ENCODE data around the gene BMAL1.
"Not testable (repeated sequence)": the region's sequence is repeated elsewhere in the genome, so short reads cannot be mapped to it uniquely, and the experiment has no call there.

BMAL1 gene

DNA sequence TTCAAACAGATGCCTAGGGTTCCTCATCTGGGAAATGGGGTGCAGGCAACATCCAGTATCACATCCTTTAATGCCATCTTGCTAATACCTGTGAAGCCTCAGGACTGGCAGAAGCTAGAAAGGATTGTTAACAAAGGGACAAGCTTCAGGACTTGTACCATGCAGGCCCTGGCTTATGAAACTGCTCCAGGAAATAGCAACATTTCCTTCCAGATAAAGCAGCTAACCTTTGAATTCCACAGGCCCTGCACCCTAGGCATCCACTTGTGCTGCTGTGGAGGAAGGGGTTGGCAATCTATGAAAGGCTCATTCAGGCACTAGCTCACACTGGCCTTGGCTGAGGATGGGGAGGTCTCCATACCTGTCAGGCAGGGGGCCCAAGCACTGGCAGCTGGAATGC, 98.2 kb downstream of the BMAL1 start:
- no peak for DNase-seq (ENCODE audit: low spot score)

DNA sequence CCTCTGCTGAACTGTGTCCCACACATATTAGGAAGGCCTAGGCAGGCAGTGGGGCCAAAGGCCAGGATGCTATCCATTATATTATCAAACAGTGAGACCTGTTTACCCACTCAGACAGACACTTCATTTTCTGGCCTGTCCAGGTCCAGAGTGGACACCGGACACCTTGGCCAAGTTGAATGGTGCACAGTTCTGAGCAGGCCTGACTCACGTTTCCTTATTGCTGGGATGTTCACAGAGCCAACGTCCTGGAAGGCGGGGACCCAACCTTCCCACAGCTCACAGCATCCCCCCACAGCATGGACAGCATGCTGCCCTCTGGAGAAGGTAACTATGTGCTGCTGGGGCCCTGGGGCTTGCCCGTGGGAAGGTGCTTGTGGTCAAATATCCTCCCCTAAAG, 98.8 kb downstream of the BMAL1 start:
- DNase-seq (ENCODE audit: low spot score): no peak

DNA sequence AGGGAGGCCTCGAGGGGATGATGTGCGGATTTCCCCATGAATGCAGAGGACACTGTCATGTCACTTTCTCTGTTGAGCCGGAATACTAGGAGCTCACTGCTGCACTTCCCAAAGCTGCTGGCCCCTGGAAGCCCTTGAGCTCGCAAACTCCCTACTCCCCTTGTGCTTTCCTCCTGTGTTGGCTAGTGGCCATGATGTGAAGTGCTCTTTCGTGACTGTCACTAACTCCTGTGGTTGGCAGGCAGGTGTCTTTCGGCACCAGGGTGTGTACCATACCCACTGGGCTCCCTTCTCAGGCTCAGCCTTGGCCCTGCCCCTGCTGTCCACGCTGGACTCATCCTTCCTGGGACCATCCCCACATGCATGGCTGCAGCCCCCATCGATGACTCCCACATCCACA, 99.2 kb downstream of the BMAL1 start:
- no peak for DNase-seq (ENCODE audit: low spot score)

DNA sequence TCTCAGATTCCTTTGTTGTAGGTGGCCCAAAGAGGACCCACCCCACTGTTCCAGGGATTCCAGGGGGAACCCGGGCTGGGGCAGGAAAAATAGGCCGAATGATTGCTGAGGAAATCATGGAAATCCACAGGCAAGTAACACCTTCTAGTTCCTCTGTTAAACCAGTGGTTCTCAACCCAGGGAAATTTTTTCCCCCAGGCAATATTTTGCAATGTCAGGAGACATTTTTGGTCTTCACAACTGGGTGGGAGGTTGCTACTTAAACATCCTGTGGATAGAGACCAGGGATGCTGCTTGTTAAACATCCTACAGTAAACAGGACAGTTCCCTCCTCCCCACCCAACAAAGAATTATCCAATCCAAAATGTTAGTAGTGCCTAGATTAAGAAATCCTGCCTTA, 100.7 kb downstream of the BMAL1 start:
- DNase-seq (ENCODE audit: low spot score): no peak

DNA sequence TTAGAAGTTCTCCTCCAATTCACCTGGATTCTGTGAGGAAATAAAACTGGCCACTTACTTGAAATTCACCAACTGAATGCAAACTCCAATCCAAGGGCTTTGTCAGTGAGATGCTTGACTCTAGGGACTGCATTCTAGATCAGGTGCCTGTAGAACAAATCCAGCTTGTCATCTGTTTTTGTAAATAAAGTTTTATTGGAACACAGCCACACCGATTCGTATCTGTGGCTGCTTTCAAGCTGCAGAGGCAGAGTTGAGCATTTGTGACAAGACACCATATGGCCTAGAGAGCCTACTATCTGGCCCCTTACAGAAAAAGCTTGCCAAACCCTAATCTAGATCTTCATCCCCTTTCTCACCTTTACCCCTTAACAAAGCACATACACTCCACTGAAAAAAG, 103.1 kb downstream of the BMAL1 start:
- DNase-seq (ENCODE audit: low spot score): no peak

DNA sequence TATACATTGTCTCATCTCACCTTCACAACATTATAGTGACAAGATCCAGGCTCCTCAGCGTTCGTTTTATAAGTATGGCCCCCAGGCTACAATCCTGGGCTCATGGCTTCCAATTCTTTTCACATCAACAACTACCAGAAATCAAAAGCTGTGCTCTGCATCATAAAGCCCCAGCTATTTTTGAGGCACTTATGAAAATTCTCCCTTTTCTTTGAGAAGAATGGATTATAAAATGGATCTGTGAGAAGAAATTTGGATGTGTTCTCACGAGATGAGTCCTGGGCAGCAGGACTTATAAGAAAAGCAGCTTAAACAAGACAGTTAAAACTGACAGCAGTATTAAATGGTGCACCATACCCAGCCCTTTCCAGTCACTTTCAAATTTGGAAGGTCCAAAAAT, 105.2 kb downstream of the BMAL1 start:
- no peak for DNase-seq (ENCODE audit: low spot score)

DNA sequence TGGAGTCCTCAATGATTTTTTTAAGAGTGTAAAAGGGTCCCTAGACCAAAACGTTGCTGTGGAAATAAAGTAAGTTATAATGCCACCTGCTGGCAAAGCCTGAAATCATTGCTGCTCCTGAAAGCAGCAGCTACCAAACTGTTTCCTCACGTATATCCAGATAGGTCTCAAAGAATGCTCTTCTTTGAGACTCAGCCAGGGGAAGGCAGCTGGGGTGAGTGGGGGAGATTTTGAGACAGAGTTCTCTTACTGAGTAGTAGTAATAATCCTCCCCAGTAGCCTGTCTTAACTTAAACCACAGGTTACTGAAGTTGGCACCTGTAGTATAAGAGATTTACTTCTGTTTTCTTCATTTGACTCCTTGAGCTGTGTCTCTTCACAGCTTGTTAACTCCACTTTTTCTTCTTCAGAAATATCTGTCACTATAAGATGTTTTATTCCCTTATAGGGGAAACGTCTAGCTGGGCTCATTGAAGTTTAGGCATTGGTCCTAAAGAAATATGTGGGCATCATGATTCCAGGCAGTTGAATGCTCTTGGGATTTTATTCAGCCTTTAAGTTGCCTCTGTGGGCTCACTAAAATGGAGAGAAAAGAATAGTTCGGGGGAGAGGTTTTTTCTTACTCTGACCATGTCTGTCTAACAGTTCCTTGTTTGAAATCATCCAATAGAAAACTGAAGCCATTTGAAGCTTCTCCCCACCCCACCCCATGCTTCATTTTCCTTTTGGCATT, 107.5 kb downstream of the BMAL1 start:
- DNase-seq (ENCODE audit: low spot score): peak; percentile 43

DNA sequence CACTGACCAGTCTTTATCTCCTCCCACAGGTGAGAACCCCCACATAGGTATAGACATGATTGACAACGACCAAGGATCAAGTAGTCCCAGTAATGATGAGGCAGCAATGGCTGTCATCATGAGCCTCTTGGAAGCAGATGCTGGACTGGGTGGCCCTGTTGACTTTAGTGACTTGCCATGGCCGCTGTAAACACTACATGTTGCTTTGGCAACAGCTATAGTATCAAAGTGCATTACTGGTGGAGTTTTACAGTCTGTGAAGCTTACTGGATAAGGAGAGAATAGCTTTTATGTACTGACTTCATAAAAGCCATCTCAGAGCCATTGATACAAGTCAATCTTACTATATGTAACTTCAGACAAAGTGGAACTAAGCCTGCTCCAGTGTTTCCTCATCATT, 109.0 kb downstream of the BMAL1 start:
- DNase-seq (ENCODE audit: low spot score): no peak

DNA sequence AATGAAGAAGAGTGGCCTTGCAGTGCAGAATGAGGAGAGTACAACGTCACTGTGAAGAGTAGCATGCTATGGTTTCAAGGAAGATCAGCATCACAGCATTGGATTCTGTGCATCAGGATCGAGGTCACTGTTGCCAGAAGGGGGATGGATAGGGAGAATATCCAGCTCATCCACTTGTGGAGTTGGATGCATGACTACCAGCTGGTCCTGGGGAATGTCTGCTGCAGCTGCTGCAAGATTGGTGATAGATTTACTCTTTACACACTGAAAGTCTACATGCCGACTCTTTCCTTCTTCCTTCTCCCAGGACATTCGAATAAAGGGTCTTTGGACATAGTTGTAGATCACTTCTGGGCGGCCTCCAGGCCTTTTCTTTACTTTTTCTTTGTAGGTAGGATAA, 111.2 kb downstream of the BMAL1 start:
- no peak for DNase-seq (ENCODE audit: low spot score)

DNA sequence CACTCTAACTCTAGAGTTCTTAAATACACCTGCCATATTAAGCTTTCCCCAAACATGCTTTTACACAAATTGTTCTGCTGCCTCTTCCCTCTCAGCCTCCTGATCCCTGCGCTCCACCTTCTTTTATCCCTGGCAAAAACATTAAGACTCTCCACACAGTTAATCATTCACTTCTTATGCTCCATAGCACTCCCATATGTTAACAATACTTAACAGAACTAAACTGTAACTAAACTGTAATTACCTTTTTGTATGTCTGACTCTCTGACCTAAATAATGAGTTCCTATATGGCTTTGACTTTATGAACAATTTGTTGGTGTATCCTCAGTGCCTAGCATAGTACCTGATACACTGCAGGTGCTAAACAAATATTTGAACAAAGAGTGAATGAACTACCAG, 113.6 kb downstream of the BMAL1 start:
- DNase-seq (ENCODE audit: low spot score): no peak

DNA sequence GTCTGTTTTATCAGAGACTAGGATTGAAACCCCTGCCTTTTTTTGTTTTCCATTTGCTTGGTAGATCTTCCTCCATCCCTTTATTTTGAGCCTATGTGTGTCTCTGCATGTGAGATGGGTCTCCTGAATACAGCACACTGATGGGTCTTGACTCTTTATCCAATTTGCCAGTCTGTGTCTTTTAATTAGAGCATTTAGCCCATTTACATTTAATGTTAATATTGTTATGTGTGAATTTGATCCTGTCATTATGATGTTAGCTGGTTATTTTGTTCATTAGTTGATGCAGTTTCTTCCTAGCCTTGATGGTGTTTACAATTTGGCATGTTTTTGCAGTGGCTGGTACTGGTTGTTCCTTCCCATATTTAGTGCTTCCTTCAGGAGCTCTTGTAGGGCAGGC, 120.7 kb downstream of the BMAL1 start:
- DNase-seq (ENCODE audit: low spot score): not testable (repeated sequence)

DNA sequence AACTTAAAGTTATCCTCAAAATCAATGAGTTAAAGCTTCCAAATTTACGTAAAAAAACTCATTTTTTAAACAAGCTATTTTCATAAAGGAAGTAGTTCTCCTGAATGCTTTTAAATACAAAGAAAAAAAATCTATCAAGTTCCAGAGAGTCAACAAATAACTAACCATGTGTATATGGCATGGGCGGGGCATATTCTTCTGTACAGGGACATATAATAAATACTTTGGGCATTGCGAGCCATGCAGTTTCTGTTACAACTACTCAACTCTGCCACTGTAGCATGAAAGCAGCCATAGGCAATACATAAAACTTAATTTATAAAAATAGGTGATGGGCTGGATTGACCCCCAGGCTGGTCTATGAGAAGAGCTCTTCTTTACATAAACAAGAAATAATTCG, 127.6 kb downstream of the BMAL1 start:
- no peak for DNase-seq (ENCODE audit: low spot score)

DNA sequence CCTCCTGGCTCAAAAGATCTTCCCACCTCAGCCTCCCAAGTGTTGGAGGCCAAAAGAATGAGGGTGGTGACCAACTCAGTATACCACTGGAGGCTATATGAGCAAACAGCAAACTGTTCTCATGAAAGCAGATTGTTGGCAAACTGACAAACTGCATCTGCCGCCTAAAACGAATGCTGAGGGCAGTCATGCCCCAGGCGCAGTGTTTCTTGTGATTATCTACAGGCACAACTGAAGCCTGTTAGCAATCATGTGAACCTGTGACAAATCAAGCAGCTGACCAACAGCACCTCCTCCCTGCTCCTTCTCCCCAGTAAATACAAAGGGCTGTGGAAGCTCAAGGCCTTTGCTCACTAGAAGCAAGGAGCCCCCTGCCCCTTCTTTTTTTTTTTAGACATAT, 137.6 kb downstream of the BMAL1 start:
- DNase-seq (ENCODE audit: low spot score): no peak

DNA sequence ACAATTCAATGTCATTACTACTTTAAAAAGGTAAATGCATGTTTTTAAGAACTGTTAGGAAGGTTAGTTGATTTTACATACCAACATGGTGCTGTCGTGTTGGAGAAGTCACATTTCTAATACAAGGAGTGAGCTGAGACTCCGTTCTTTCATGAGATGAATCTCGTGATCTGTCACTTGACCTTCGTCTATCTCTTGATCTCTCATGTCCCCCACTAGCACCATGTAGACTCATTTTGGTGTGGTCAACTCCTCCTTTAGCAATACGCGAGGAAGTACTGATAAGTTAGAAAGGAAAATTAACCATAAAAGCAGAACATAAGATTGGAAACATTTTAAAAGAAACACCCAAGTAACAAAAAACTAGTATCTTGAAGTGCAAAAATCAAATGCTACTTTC, 144.0 kb downstream of the BMAL1 start:
- no peak for DNase-seq (ENCODE audit: low spot score)

DNA sequence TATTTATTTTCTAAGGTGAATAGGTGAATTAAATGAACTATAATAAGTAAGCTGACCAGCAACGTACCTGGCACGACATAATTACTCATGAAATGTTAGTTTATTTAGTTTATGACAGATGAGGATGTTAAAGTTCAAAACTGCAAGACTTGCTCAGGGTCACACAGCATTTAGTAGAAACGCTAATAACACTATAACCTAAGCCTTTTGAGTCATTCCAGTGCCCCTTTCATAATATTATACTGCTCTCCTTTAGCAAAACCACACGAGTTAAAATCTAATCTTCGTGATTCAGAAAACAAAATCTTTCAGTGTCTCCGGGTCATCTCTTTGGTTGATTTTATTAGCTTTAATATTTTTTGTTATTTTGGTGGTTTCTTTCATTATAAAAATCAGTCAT, 145.8 kb downstream of the BMAL1 start:
- no peak for DNase-seq (ENCODE audit: low spot score)

DNA sequence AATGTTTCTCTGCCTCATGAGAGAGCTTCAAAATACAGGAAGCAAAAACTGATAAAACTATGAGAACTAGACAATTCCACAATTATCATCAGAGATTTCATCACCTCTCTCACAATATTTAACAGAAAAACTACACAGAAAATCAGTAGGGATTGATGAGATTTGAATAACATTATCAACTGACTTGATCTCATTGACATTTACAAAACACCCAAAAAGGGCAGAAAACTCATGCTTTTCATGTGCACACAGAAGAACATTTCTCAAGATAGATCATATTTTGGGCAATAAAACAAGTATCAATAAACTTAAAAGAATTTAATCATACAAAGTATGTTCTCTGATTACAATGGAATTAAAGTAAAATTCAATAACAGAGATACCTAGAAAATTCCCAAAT, 149.8 kb downstream of the BMAL1 start:
- no peak for DNase-seq (ENCODE audit: low spot score)

DNA sequence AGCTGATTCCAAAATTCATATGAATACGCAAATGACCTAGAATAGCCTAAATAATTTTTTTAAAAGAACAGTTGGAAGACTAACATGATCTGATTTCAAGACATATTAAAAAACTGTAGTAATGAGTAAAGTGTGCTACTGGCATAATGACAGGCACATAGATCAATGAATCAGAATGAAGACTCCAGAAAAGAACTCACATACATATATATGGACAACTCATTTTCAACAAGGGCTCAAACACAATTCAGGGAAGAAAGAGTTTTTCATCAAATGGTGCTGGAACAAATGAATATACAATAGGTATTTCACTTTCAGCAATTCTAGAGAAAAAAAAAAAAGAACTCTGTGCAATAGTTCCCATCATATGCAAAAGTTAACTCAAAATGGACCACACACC, 151.7 kb downstream of the BMAL1 start:
- no peak for DNase-seq (ENCODE audit: low spot score)

DNA sequence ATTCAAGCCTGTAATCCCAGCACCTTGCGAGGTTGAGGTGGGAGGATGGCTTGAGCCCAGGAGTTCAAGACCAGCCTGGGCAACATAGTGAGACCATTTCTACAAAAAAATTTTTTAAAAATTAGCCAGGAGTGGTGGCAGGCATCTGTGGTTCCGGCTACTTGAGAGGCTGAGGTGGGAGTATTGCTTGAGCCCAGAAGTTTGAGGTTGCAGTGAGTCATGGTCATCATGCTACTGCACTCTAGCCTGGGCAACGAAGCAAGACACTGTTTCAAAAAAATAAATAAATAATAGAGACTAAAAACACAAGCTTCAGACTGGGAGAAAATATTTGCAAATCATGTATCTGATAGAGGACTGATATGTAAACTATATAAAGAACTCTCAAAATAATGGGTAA, 152.2 kb downstream of the BMAL1 start:
- DNase-seq (ENCODE audit: low spot score): no peak

DNA sequence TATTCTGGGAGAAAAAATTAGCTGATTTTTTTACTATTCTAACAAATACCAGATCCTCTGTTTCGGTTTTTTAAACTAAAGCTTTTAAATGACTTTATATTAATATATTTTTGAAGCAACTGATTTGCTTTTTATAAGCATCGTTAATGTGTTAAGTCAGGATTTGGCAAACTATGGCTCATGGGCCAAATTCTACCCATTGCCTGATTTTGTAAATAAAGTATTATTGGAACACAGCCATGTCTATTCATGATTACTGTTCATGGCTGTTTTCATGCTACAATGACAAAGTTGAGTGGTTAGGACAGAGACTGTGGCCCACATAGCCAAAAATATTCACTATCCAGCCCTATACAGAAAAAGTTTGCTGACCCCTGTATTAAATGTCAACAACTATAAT, 155.8 kb downstream of the BMAL1 start:
- no peak for DNase-seq (ENCODE audit: low spot score)

DNA sequence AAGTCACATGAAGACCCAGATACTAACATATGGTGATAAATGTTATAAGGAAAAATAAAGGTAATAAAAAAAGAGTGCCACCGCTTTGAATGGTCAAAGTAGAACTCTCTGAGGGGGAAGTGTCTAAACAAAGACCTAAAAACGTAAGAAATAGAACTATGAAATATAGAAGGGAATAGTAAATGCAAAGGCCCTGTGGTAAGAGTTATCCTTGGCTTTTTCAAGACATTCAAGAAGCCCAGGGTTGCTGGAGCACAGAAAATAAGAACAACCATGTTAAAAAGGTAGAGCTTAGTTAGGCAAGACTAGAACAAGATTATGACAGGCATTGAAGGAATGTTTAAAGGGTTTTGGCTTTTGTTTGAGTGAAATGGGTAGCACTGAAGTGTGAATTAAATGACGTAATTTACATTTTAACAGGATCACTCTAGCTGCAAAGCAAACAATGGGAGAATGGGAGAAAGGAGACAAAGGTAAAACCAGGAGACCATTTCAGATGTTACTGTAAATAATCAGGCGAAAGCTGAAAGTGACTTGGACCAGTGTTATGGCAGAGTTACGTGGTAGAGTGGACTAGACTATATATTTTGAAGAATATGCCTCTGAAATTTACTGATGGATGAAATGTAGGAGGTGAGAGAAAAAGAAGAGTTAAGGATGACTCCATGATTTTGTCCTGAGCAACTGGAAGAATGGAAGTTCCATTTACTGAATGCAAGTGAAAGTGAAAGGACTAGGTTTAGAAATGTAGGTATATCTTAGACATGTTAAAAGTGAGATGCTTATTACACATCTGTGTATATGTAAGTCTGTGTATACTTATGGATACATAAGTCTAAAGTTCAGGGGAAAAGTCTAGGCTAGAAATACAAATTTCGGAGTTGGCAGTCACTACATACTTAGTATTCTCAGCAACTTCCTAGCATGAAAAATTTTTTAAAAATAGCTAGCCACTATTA, 156.9 kb downstream of the BMAL1 start:
- DNase-seq (ENCODE audit: low spot score): no peak

DNA sequence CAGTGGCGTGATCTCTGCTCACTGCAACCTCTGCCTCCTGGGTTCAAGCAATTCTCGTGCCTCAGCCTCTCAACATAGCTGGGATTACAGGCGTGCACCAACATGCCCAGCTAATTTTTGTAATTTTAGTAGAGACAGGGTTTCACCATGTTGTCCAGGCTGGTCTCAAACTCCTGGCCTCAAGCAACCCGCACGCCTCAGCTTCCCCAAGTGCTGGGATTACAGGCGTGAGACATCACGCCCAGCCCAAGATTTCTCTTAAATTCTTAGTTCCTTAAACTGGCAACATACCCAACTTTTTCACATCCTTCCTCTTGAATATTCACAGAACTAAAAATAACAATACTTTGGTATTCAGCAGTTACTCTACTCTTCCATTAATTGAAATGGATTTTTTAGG, 159.2 kb downstream of the BMAL1 start:
- not testable (repeated sequence) for DNase-seq (ENCODE audit: low spot score)

Data from SK-N-DZ (cell line).